ENCODE data around the gene MAD1L1.

The MAD1L1 gene

DNA sequence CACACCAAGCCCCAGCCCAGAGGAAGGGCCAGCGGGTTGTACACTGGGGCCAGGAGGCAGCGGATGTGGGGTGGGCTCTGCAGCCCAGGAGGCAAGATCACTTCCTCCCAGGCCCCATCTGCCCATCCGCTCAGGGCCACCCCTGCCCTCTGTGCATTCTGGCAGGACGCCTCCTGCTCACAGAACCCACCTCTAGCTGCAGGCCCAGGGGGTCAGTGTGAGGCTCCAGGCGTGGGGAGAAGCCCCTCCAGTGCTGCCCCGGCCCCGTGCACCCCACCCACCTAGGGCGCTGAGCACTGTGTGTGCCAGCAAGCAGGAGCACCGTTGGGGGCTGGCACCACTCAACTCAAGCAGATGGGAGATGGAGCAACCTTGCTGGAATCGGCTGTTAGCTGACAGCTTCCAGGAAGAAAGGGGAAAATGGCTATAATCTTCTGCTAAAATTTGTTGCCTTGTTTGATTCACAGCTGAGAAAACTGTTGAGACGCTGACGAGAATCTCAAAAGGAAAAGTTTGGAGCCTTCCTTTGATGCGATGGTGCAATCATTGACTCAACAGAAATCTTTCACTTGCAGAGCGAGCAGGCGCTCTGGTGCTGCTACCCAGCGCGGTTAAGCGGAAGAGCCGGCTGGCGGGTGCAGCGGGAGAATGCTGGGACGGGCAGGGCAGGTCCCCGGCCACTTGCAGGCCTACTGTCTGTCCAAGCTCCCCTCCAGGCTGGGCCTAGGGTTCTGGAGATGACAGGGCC, 286.5 kb downstream of the MAD1L1 start:
- no peak for DNase-seq

- DNase-seq = no peak
Measured at GRCh38 chr7:1945558-1945957, 287.2 kb downstream of the MAD1L1 start.

DNA sequence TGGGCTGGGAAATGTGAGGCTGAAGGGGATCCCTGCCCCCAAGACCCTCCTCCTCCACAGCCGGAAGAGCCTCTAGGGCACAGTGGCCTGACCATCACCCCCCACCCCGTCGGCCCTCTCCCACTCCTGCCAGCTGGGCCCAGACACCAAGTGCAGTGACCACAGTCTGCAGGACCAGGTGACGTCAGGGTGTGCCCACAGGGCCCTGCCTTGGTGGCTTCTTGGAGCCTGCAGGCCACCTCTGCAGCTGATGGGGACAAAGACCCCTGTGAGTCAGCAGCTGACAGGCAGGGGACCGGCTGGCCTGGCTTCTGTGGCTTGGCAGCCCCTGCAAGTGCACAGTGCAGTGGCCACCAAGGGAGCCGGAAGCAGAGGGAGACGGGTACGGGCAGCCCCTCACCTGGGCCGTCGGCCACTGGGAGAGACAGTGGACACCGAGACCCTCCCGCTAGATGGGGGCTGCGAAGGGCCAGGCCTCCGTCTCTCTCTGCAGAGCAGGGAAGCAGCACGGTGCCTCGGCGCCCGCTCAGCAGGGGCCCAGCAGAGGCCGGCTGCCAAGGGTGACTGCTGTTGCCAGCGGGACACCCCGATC, 288.0 kb downstream of the MAD1L1 start:
- no peak for DNase-seq

DNA sequence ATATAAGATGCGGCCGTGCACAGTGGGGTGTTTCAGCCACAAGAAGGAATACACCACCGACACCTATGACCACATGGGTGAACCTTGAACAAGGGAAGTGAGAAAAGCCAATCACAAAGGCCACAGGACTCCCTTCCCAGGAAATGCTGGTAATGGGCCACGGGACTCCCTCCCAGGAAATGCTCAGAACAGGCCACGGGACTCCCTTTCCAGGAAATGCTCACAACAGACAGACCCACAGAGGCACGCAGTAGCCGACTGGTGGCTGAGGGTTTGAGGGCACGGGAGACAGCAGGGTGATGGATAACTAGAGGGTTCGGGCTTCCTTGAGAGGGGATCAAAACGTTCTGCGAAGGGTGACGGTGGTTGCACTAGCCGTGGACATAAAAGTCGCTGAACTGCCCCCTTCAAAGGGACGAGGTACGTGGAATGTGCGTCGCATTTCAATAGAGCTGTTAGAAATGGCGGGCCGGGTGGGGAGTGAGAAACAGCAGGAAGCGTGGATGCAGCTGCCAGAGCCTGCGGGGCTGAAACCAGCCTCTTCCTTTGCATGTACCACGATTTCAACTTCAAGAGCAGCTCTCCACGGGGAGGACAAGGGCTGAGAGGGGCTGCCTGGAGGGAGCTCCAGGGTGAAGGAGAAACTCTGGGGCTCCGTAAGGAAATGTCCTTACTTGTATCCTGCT, 288.7 kb downstream of the MAD1L1 start:
- no peak for DNase-seq

- no peak for DNase-seq
Measured at GRCh38 chr7:1943326-1943725, 289.4 kb downstream of the MAD1L1 start.

GRCh38 chr7:1942941-1943289, 289.8 kb downstream of the MAD1L1 start:
- no peak for DNase-seq

GRCh38 chr7:1942243-1942940, 290.4 kb downstream of the MAD1L1 start:
- DNase-seq = no peak

- no peak for DNase-seq
Measured at GRCh38 chr7:1941464-1942242, 291.1 kb downstream of the MAD1L1 start.

DNA sequence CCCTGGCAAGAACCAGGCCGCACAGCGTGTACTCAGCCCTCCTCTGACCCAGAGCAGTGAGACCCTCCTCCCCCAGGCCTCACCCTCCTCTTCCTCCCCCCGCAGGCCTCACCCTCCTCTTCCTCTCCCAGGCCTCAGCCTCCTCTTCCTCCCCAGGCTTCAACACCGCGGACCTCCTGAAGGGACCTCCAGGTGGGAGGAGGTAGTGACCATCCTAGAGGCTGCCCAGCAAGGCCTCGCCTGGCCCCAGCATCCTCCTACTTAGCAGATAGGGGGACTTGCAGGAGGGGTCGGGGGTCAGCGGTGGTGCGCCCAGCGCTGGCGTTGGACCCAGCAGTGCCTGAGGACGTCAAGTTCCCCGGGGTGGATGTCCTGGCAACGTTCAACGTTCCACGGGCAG, 291.9 kb downstream of the MAD1L1 start:
- DNase-seq = no peak

- no peak for DNase-seq
Measured at GRCh38 chr7:1940402-1940786, 292.4 kb downstream of the MAD1L1 start.

DNA sequence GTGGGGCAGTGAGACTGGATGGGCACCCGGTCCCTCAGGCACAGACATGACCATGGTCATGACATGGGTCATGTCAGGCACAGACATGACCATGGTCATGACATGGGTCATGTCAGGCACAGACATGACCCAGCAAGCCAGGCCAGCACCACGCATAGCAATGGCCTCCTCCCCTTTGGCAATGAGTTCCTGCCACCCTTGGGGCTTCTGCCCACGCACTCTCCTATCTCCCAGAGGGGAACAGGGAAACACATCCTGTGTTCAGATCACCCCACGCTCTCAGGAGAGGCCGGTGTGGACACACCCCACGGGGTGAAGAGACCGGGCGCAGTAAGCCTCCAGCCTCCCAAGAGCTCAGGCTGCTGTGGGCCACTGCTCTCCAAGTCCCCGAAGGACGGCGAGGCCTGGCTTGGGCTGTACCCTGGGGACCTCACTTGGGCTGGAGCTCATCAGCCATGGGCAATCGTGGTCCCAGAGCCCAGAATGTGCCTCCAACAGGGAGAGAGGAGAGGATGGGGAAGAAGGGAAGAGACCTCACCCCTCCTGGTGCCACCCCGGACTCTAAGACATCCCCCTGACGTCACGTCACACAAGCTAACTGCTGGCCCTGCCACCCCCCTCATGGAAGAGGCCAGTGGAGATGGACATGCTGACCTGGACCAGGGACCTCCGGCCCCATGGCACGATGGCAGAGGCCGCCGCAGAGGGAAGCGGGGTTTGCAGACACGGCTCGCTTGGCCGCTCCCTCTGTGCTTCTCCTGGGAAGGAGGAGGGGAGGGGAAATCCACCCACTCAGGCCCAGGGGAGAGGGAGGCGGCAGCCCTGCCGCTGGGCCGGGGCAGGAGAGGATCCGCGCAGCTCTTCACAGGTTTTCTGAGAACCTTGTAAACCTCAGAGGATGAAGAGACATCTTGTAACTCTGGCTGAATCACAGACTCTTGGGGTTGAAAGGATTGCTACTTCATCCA, 293.0 kb downstream of the MAD1L1 start:
- no peak for DNase-seq

GRCh38 chr7:1938788-1939433, 293.8 kb downstream of the MAD1L1 start:
- DNase-seq = no peak

DNA sequence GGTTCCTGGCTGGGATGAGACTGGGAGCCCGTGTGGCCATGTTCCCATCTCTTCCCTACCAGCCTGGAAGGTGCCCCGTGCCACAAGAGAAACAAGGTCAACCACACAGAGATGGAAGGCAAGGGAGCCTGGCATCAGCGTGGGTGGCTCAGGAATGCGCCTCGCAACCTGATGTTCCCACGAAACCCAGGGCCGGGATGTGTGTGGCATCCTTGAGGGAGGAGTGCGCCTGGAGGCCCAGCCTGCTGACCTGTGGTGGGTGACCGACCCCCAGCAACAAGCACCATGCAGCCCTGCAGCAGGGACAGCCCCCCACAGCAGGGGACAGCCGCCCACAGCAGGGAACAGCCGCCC, 295.5 kb downstream of the MAD1L1 start:
- DNase-seq = no peak

- DNase-seq = no peak
Measured at GRCh38 chr7:1936531-1937251, 296.1 kb downstream of the MAD1L1 start.

DNA sequence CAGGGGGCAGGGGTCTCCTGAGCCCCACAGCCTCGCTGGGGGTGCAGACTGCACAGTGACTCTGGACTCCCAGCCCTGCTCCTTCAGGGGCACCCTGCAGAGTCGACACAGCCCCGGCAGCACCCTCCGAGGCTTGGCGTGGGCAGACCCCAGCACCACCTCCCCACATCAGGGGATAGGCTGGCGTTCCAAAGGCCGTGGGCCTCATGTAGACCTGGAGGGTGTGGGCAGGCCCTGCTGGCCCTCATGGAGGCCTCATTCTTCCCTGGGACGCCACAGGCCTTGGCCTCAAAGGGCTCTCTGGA, 296.8 kb downstream of the MAD1L1 start:
- DNase-seq = no peak

DNA sequence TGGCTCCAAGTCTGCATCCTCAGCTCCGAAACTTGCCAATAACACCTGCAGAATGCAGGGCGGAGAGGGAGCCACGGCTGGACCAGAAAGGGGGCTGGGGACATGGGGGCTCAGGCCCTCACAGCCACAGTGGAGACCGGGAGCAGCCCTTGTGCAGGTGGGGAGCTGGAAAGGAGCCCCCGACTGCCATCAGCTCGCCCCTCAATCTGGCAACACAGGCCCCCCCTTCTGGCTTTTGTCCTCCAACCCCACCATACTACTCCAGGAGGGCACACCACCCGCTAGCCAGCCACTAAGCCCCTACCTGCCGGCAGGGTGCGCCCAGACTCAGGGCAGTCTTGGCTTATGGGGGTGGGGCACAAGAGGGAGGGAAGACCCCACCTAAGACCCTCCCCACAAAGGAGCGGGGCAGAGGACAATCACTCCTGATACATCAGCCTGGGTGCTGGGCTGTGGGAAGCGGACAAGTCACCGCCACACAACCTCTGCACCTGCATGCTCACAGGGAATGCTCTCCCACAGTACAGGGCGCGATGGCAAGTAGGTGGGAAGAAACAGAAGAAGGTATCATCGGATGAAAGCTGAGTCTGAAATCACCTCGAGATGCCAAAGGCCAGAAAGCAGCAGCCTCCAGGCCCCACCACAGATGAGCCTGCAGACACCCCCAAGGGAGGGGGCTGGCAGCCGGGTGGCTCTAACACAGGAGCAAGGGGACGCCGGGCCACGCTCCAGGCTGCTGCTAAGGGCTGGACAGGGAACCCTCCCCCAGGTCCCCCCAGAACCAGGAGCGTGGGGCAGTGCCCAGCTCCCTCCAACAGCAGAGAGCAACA, 297.4 kb downstream of the MAD1L1 start:
- DNase-seq = no peak

GRCh38 chr7:1934756-1935155, 298.0 kb downstream of the MAD1L1 start:
- DNase-seq = no peak

DNA sequence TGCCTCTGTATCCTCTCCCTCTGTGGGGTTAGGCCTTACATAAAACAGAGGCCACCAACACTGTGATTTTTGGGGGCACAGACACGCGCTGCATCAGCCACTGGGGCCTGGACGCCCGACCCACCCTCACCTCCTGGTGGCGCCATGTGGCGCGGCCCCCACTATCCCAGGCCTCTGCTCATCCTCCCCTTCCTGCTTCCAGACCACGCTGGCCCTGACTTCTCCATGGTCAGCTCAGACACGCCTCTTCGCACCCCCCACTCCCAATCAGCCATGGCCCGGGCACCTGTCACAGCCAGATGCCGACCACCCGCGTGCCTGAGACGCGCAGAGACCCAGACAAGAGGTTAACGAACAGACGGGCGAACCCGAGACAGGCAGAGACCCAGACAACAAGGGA, 298.7 kb downstream of the MAD1L1 start:
- DNase-seq = no peak

GRCh38 chr7:1933066-1933750, 299.5 kb downstream of the MAD1L1 start:
- DNase-seq = no peak
